Measurements from ENCODE around the gene FSD1.

Gene FSD1

GRCh38 chr19:4354282-4354681, 49.9 kb downstream of the FSD1 start:
- no peaks in the 10 kb centered on the region for H3K27me3 ChIP-seq (ENCODE audit: control insufficient read depth in 5 of 5, insufficient read depth in 4 of 5, low read length in 5 of 5)
- H3K4me3 ChIP-seq (ENCODE audit: low read depth in 1 of 5, low read length in 5 of 5) = no peak overlapping the region
- no peaks in the 10 kb centered on the region for H3K4me1 ChIP-seq (ENCODE audit: control insufficient read depth in 5 of 5, insufficient read depth in 5 of 5, low read length in 5 of 5)
- no peak overlapping the region for H3K9ac ChIP-seq (ENCODE audit: low read length in 5 of 5)
- peaks cover 0 to 29% (median 16%) of the 10 kb centered on the region in 5 donors for H3K36me3 ChIP-seq (ENCODE audit: control insufficient read depth in 5 of 5, insufficient read depth in 5 of 5, low read length in 5 of 5)
- H3K9me3 ChIP-seq (ENCODE audit: control insufficient read depth in 5 of 5, low read length in 5 of 5) = no peaks in the 10 kb centered on the region
- H3K27ac ChIP-seq (ENCODE audit: low read depth, low read length) = no peak overlapping the region

- no peak overlapping the region for H3K9ac ChIP-seq (ENCODE audit: low read length in 5 of 5)
- H3K27ac ChIP-seq (ENCODE audit: low read depth, low read length) = no peak overlapping the region
- no peaks in the 10 kb centered on the region for H3K27me3 ChIP-seq (ENCODE audit: control insufficient read depth in 5 of 5, insufficient read depth in 4 of 5, low read length in 5 of 5)
- no peak overlapping the region for H3K4me3 ChIP-seq (ENCODE audit: low read depth in 1 of 5, low read length in 5 of 5)
- H3K9me3 ChIP-seq (ENCODE audit: control insufficient read depth in 5 of 5, low read length in 5 of 5) = no peaks in the 10 kb centered on the region
- H3K36me3 ChIP-seq (ENCODE audit: control insufficient read depth in 5 of 5, insufficient read depth in 5 of 5, low read length in 5 of 5) = peaks cover 0 to 36% (median 22%) of the 10 kb centered on the region in 5 donors
- H3K4me1 ChIP-seq (ENCODE audit: control insufficient read depth in 5 of 5, insufficient read depth in 5 of 5, low read length in 5 of 5) = no peaks in the 10 kb centered on the region
Observed at GRCh38 chr19:4354897-4355296, 50.5 kb downstream of the FSD1 start.

- Histone ChIP-seq H3K27me3 (ENCODE audit: control insufficient read depth in 5 of 5, insufficient read depth in 4 of 5, low read length in 5 of 5) (no peaks in the 10 kb centered on the region), H3K36me3 (ENCODE audit: control insufficient read depth in 5 of 5, insufficient read depth in 5 of 5, low read length in 5 of 5) (peaks cover 0 to 59% (median 44%) of the 10 kb centered on the region in 5 donors), H3K4me1 (ENCODE audit: control insufficient read depth in 5 of 5, insufficient read depth in 5 of 5, low read length in 5 of 5) (no peaks in the 10 kb centered on the region), H3K9ac (ENCODE audit: low read length in 5 of 5) (no peak overlapping the region), H3K9me3 (ENCODE audit: control insufficient read depth in 5 of 5, low read length in 5 of 5) (no peaks in the 10 kb centered on the region), H3K27ac (ENCODE audit: low read depth, low read length) (no peak overlapping the region), H3K4me3 (ENCODE audit: low read depth in 1 of 5, low read length in 5 of 5) (no peak overlapping the region)
Observed at GRCh38 chr19:4357095-4357797, 52.8 kb downstream of the FSD1 start.

- H3K27me3 ChIP-seq (ENCODE audit: control insufficient read depth in 5 of 5, insufficient read depth in 4 of 5, low read length in 5 of 5) = no peaks in the 10 kb centered on the region
- peaks cover 0 to 66% (median 51%) of the 10 kb centered on the region in 5 donors for H3K36me3 ChIP-seq (ENCODE audit: control insufficient read depth in 5 of 5, insufficient read depth in 5 of 5, low read length in 5 of 5)
- H3K9ac ChIP-seq (ENCODE audit: low read length in 5 of 5) = no peak overlapping the region
- H3K9me3 ChIP-seq (ENCODE audit: control insufficient read depth in 5 of 5, low read length in 5 of 5) = no peaks in the 10 kb centered on the region
- no peak overlapping the region for H3K27ac ChIP-seq (ENCODE audit: low read depth, low read length)
- no peaks in the 10 kb centered on the region for H3K4me1 ChIP-seq (ENCODE audit: control insufficient read depth in 5 of 5, insufficient read depth in 5 of 5, low read length in 5 of 5)
- no peak overlapping the region for H3K4me3 ChIP-seq (ENCODE audit: low read depth in 1 of 5, low read length in 5 of 5)
Observed at GRCh38 chr19:4357921-4358326, 53.5 kb downstream of the FSD1 start.

GRCh38 chr19:4358709-4359626, 54.6 kb downstream of the FSD1 start:
- no peaks in the 10 kb centered on the region for H3K4me1 ChIP-seq (ENCODE audit: control insufficient read depth in 5 of 5, insufficient read depth in 5 of 5, low read length in 5 of 5)
- peaks cover 0 to 73% (median 61%) of the 10 kb centered on the region in 5 donors for H3K36me3 ChIP-seq (ENCODE audit: control insufficient read depth in 5 of 5, insufficient read depth in 5 of 5, low read length in 5 of 5)
- no peaks in the 10 kb centered on the region for H3K9me3 ChIP-seq (ENCODE audit: control insufficient read depth in 5 of 5, low read length in 5 of 5)
- H3K9ac ChIP-seq (ENCODE audit: low read length in 5 of 5) = no peak overlapping the region
- H3K27me3 ChIP-seq (ENCODE audit: control insufficient read depth in 5 of 5, insufficient read depth in 4 of 5, low read length in 5 of 5) = no peaks in the 10 kb centered on the region
- H3K4me3 ChIP-seq (ENCODE audit: low read depth in 1 of 5, low read length in 5 of 5) = no peak overlapping the region
- no peak overlapping the region for H3K27ac ChIP-seq (ENCODE audit: low read depth, low read length)

- Histone ChIP-seq H3K4me3 (ENCODE audit: low read depth in 1 of 5, low read length in 5 of 5) (no peak overlapping the region), H3K27ac (ENCODE audit: low read depth, low read length) (no peak overlapping the region), H3K4me1 (ENCODE audit: control insufficient read depth in 5 of 5, insufficient read depth in 5 of 5, low read length in 5 of 5) (no peaks in the 10 kb centered on the region), H3K27me3 (ENCODE audit: control insufficient read depth in 5 of 5, insufficient read depth in 4 of 5, low read length in 5 of 5) (no peaks in the 10 kb centered on the region), H3K36me3 (ENCODE audit: control insufficient read depth in 5 of 5, insufficient read depth in 5 of 5, low read length in 5 of 5) (peaks cover 0 to 72% (median 61%) of the 10 kb centered on the region in 5 donors), H3K9me3 (ENCODE audit: control insufficient read depth in 5 of 5, low read length in 5 of 5) (no peaks in the 10 kb centered on the region), H3K9ac (ENCODE audit: low read length in 5 of 5) (no peak overlapping the region)
Observed at GRCh38 chr19:4359627-4360000, 55.2 kb downstream of the FSD1 start.

- Histone ChIP-seq H3K27ac (ENCODE audit: low read depth, low read length) (no peak overlapping the region), H3K4me1 (ENCODE audit: control insufficient read depth in 5 of 5, insufficient read depth in 5 of 5, low read length in 5 of 5) (no peaks in the 10 kb centered on the region), H3K9ac (ENCODE audit: low read length in 5 of 5) (no peak overlapping the region), H3K4me3 (ENCODE audit: low read depth in 1 of 5, low read length in 5 of 5) (no peak overlapping the region), H3K27me3 (ENCODE audit: control insufficient read depth in 5 of 5, insufficient read depth in 4 of 5, low read length in 5 of 5) (no peaks in the 10 kb centered on the region), H3K9me3 (ENCODE audit: control insufficient read depth in 5 of 5, low read length in 5 of 5) (no peaks in the 10 kb centered on the region), H3K36me3 (ENCODE audit: control insufficient read depth in 5 of 5, insufficient read depth in 5 of 5, low read length in 5 of 5) (peaks cover 0 to 75% (median 64%) of the 10 kb centered on the region in 5 donors)
Observed at GRCh38 chr19:4360081-4360569, 55.7 kb downstream of the FSD1 start.

GRCh38 chr19:4360641-4361151, 56.3 kb downstream of the FSD1 start:
- Histone ChIP-seq H3K9me3 (ENCODE audit: control insufficient read depth in 5 of 5, low read length in 5 of 5) (no peaks in the 10 kb centered on the region), H3K27me3 (ENCODE audit: control insufficient read depth in 5 of 5, insufficient read depth in 4 of 5, low read length in 5 of 5) (no peaks in the 10 kb centered on the region), H3K36me3 (ENCODE audit: control insufficient read depth in 5 of 5, insufficient read depth in 5 of 5, low read length in 5 of 5) (peaks cover 0 to 81% (median 70%) of the 10 kb centered on the region in 5 donors), H3K9ac (ENCODE audit: low read length in 5 of 5) (no peak overlapping the region), H3K4me1 (ENCODE audit: control insufficient read depth in 5 of 5, insufficient read depth in 5 of 5, low read length in 5 of 5) (no peaks in the 10 kb centered on the region), H3K4me3 (ENCODE audit: low read depth in 1 of 5, low read length in 5 of 5) (no peak overlapping the region), H3K27ac (ENCODE audit: low read depth, low read length) (no peak overlapping the region)

GRCh38 chr19:4361152-4362046, 57.0 kb downstream of the FSD1 start:
- no peak overlapping the region for H3K9ac ChIP-seq (ENCODE audit: low read length in 5 of 5)
- H3K36me3 ChIP-seq (ENCODE audit: control insufficient read depth in 5 of 5, insufficient read depth in 5 of 5, low read length in 5 of 5) = peaks cover 0 to 88% (median 77%) of the 10 kb centered on the region in 5 donors
- no peak overlapping the region for H3K27ac ChIP-seq (ENCODE audit: low read depth, low read length)

More at GRCh38 chr19:4361152-4362046, 57.0 kb downstream of the FSD1 start:
- Histone ChIP-seq H3K9me3 (ENCODE audit: control insufficient read depth in 5 of 5, low read length in 5 of 5) (no peaks in the 10 kb centered on the region), H3K4me1 (ENCODE audit: control insufficient read depth in 5 of 5, insufficient read depth in 5 of 5, low read length in 5 of 5) (no peaks in the 10 kb centered on the region), H3K27me3 (ENCODE audit: control insufficient read depth in 5 of 5, insufficient read depth in 4 of 5, low read length in 5 of 5) (no peaks in the 10 kb centered on the region), H3K4me3 (ENCODE audit: low read depth in 1 of 5, low read length in 5 of 5) (no peak overlapping the region)
